Adrenal gland (tissue), 5 donors: ENCODE data around the gene MCTP1.

Experiments
- CTCF ChIP-seq, 6 experiments: fragments of 450-650 bp in 4 of 6; fragments of 200-600 bp in 2 of 6; sonication (generic) in 1 of 6; IDR thresholded peaks; 1 replicate in 5 of 6; 2 replicates in 1 of 6; pipeline versions ENCODE4 v1.5.1 to v1.8.0; 2016 to 2021; ENCODE audit warnings: antibody characterized with exemption in 6 of 6, mild to moderate bottlenecking in 2 of 6, moderate library complexity in 1 of 6
- POLR2A ChIP-seq, 2 donors: fragments of 450-650 bp; IDR thresholded peaks; one replicate each; pipeline ENCODE4 v1.6.1; 2017; ENCODE audit warnings: antibody characterized with exemption in 2 of 2, mild to moderate bottlenecking in 2 of 2, moderate library complexity in 1 of 2
- donor health status: DM: no; HTN: no; CAD: no.

DNA sequence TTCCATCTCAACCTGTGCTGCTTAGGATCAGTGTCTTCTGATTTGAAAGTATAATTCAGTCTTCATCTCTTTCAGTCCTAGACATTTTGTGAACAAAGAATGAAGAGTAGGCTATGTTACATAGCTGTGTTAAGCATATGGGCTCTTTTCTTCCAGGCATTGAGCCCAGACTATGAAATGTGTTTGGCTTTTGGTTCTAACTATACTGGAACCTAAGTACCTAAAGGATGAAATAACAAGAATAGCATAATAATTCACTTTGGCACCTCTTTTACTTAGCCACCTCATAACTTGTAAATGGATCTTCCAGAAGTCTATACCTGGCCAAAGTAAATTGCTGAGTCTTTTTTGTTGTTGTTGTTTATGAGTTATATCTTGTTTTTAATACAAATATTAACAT, 595.0 kb downstream of the MCTP1 start:
- no peak for TF ChIP-seq CTCF (IDR thresholded peaks at IDR 0.05)
- no peak for TF ChIP-seq POLR2A (IDR thresholded peaks at IDR 0.05)
